Neural progenitor cell (in vitro differentiated cells): ENCODE measurements around the gene MMRN1.

Source experiments
- CTCF ChIP-seq: fragments of 200-600 bp; sonication (generic); IDR thresholded peaks from 2 replicates; pipeline ENCODE4 v1.5.1; 2017; ENCODE audit warnings: antibody characterized with exemption, mild to moderate bottlenecking
- EZH2 ChIP-seq: fragments of 200-600 bp; sonication (generic); IDR thresholded peaks from 2 replicates; pipeline ENCODE4 v1.6.1; 2017; ENCODE audit warnings: antibody characterized with exemption, mild to moderate bottlenecking, moderate library complexity

GRCh38 chr4:89949782-89950387, 55.2 kb downstream of the MMRN1 start:
- peak; percentile 48 for TF ChIP-seq CTCF
- TF ChIP-seq EZH2 = no peak
